ENCODE data around the gene BLTP3A.
"Not testable (repeated sequence)": the region's sequence is repeated elsewhere in the genome, so short reads cannot be mapped to it uniquely, and the experiment has no call there.

BLTP3A gene, protein sequence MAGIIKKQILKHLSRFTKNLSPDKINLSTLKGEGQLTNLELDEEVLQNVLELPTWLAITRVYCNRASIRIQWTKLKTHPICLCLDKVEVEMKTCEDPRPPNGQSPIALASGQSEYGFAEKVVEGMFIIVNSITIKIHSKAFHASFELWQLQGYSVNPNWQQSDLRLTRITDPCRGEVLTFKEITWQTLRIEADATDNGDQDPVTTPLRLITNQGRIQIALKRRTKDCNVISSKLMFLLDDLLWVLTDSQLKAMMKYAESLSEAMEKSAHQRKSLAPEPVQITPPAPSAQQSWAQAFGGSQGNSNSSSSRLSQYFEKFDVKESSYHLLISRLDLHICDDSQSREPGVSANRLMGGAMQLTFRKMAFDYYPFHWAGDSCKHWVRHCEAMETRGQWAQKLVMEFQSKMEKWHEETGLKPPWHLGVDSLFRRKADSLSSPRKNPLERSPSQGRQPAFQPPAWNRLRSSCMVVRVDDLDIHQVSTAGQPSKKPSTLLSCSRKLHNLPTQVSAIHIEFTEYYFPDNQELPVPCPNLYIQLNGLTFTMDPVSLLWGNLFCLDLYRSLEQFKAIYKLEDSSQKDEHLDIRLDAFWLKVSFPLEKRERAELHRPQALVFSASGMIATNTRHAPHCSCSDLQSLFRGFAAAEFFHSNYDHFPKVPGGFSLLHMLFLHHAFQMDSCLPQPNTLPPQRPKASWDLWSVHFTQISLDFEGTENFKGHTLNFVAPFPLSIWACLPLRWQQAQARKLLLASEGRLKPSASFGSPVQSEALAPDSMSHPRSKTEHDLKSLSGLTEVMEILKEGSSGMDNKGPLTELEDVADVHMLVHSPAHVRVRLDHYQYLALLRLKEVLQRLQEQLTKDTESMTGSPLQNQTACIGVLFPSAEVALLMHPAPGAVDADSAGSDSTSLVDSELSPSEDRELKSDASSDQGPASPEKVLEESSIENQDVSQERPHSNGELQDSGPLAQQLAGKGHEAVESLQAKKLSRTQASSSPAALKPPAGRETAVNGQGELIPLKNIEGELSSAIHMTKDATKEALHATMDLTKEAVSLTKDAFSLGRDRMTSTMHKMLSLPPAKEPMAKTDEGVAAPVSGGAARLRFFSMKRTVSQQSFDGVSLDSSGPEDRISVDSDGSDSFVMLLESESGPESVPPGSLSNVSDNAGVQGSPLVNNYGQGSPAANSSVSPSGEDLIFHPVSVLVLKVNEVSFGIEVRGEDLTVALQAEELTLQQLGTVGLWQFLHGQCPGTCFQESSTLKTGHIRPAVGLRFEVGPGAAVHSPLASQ (N-terminal part only)

DNA sequence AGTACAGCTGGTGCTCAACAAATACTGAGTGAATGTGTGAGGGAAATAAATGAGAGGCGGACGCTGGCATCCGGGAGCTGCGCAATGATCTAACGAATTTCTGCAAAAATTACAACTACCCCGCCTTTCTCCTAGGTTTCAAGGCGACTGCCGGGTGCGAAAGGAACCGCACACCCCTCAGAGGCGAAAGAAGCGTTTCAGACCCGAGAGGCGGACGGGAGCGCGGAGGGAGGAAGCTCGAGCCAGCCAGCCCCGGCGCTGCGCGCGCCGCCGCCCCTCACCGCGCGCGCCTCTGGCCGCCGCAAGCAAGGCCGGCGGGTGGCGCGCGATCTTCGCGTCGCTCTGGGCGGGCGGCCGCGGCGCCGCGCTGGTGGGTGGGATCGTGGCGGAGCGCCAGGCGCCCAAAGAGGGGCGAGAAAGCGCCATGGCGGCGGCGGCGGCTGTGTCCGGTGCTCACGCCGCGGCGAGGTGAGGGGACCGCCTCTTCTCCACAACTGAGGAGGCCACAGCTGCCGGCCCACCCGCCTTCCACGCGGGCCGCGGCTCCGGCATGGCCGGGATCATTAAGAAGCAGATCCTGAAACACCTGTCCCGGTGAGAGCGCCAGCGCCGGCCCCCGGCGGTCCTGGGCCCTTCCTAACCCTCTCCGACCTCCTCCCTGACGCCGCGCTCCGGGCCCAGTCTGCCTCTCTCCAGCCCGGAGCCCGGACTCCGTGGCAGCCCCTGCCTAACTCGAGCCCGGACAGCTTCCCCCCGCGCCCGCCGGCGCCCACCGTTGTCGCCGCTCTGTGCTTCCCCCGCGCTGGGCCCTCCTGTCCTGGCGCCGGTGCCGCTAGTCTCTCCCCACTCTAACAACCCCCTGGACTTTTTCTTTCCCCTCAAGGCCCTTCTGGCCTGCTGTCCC is at the start of gene BLTP3A:
BLTP3A (plus strand) TSS at position 383 of the 904 bp plus-strand sequence; CDS start at position 551, 168 bp downstream.
- Histone ChIP-seq H3K27ac (peak within 1 kb of the TSS; percentile 90 to 97 (median 94)), H3K9ac (peak within 1 kb of the TSS; percentile 92 to 98 (median 96)), H3K27me3 (no peaks in the 10 kb centered on the region), H3K4me2 (peak within 1 kb of the TSS; percentile 91 to 97 (median 95)), H3K4me3 (peak within 1 kb of the TSS; percentile 74 to 97 (median 93)), H3K4me1 (peaks cover 15 to 41% (median 24%) of the 10 kb centered on the region in 10 experiments), H3K9me3 (replicated peaks in 1 of 11) (peaks cover 0 to 10% (median 6%) of the 10 kb centered on the region in 11 experiments; a peak in 7 of 22 replicates), H3K36me3 (peaks cover 0 to 22% (median 4%) of the 10 kb centered on the region in 11 experiments; a peak in 3 of 22 replicates), H4K20me1 (peaks cover 0 to 37% (median 11%) of the 10 kb centered on the region in 11 experiments; a peak in 14 of 22 replicates)
- TF ChIP-seq Cebpa-rat (IDR thresholded peaks at IDR 0.05): no peak

DNA sequence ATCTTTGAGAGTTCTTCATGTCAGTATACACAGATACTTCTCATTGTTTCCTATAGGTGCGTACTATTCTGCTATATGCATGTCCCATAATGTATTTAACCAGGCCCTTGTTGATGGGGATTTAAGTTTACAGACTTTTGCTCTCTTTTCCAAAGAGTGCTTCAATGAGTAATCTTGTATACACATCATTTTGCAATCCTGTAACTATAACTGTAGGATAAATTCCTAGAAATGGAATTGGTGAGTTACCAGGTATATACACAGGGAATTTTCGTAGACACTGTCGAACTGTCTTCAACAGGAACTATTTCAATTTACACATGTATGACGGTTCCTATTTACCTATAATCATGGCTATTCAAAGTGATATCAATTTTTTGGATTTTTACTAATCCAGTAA is 49.8 kb upstream of the BLTP3A start:
- H3K36me3 ChIP-seq: no peaks in the 10 kb centered on the region
- no peaks in the 10 kb centered on the region for H4K20me1 ChIP-seq
- H3K4me2 ChIP-seq: no peak overlapping the region
- H3K4me3 ChIP-seq: no peak overlapping the region
- no peak overlapping the region for H3K27ac ChIP-seq
- H3K27me3 ChIP-seq: no peaks in the 10 kb centered on the region
- H3K9ac ChIP-seq: no peak overlapping the region
- H3K9me3 ChIP-seq (replicated peaks in 1 of 11): no peaks in the 10 kb centered on the region
- TF ChIP-seq Cebpa-rat (IDR thresholded peaks at IDR 0.05): no peak
- no peaks in the 10 kb centered on the region for H3K4me1 ChIP-seq

DNA sequence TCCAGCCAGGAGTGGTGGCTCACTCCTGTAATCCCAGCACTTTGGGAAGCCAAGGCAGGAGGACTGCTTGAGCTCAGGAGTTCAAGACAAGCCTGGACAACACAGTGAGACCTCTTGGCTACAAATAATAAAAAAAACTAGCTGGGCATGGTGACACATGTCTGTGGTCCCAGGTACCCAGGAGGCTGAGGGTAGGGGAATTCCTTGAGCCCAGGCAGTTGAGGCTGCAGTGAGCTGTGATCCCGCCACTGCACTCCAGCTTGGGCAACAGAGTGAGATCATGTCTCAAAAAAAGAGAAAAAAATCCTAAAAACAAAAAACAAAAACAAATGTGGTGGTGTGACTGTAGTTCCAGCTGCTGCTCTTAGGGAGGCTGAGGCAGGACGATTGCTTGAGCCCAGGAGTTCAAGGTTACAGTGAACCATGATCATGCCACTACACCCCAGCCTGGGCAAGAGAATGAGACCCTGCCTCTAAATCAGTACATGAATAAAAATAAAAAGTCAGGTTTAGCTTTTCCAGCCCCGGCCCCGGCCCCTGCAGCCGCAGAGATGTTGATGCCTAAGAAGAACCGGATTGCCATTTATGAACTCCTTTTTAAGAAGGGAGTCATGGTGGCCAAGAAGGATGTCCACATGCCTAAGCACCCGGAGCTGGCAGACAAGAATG is 48.1 kb upstream of the BLTP3A start:
- H3K27me3 ChIP-seq: no peaks in the 10 kb centered on the region
- no peak overlapping the region for H3K27ac ChIP-seq
- no peak for TF ChIP-seq Cebpa-rat (IDR thresholded peaks at IDR 0.05)
- no peak overlapping the region for H3K4me3 ChIP-seq
- no peaks in the 10 kb centered on the region for H3K4me1 ChIP-seq
- no peaks in the 10 kb centered on the region for H4K20me1 ChIP-seq
- H3K9me3 ChIP-seq (replicated peaks in 1 of 11): no peaks in the 10 kb centered on the region
- H3K36me3 ChIP-seq: no peaks in the 10 kb centered on the region
- H3K4me2 ChIP-seq: no peak overlapping the region
- H3K9ac ChIP-seq: no peak overlapping the region

DNA sequence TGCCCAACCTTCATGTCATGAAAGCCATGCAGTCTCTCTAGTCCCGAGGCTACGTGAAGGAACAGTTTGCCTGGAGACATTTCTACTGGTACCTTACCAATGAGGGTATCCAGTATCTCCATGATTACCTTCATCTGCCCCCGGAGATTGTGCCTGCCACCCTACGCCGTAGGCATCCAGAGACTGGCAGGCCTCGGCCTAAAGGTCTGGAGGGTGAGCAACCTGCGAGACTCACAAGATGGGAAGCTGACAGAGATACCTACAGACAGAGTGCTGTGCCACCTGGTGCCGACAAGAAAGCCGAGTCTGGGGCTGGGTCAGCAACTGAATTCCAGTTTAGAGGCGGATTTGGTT is 47.6 kb upstream of the BLTP3A start:
- not testable (repeated sequence) for H3K36me3 ChIP-seq; H3K4me3 ChIP-seq; H4K20me1 ChIP-seq; H3K9ac ChIP-seq; H3K27me3 ChIP-seq; H3K4me1 ChIP-seq; H3K9me3 ChIP-seq (replicated peaks in 1 of 11); H3K4me2 ChIP-seq; H3K27ac ChIP-seq

DNA sequence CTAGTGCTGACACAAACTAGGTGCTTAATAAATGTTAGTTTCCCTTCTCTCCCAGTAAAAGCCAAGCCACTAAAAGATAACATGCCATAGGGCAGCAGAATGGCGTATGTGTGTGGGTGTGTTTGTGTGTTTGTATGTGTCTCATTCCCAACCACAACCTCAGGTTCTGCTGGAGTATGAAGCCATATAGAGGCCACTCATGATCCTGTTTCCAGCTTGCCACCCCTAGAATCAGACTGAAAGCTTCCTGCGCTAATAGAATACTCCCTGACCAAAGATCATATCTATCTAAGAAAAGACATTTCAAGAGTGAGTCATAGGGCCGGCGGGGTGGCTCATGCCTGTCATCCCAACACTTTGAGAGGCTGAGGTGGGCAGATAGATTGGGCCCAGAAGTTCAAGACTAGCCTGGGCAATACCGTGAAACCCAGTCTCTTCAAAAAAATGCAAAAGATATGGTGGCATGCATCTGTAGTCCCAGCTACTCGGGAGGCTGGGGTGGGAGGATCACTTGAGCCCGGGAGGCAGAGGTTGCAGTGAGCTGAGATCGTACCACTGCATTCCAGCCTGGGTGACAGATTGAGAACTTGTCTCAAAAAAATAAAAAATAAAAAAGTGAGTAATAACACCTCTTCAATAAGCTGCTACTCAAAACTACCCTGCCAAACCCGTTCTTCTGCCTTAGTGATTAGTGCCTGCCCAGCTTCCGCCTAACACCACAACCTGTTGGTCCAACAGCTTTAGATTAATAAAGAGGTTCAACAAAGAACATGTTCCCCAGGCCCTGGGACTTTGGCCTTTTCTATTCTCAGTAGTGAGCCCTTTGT is 46.4 kb upstream of the BLTP3A start:
- Histone ChIP-seq H3K36me3 (no peaks in the 10 kb centered on the region), H3K27me3 (no peaks in the 10 kb centered on the region), H3K9ac (no peak overlapping the region), H3K4me3 (no peak overlapping the region), H3K4me1 (no peaks in the 10 kb centered on the region), H4K20me1 (no peaks in the 10 kb centered on the region), H3K27ac (no peak overlapping the region), H3K4me2 (no peak overlapping the region), H3K9me3 (replicated peaks in 1 of 11) (no peaks in the 10 kb centered on the region)
- no peak for TF ChIP-seq Cebpa-rat (IDR thresholded peaks at IDR 0.05)

DNA sequence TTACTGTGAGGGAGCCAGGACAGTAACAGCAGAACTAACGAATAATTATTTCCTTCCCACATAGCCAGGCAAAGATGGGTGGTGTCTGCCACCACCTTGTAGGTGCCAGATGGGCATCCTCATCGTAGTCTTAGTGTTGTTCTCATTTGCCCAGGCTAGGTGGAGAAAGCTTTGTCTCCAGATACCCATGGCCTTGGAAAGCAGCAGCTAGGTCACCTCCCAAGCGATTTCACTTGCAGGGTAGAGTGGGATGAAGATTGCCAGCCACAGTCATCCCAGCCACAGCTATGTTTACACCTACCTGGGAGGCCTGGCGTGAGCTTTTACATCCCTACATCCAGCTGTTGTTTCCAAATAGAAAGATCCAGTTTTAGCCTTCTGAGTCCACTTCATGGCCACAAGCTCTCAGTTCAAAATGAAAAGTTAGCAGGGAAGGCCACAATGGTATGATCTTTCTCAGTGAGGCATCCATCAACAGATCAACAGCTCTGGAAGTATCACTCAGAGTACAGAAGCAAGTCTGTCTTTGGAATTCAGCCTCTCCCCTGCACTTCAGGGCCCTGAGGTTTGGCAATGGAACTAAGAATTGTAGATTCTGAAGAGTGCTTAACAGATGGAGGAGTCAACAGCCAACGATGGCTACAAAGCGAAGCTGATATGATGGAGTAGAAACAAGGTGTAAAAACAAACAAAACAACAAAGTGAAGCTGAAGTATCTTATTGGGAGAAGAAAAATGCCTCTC is 45.6 kb upstream of the BLTP3A start:
- H3K27me3 ChIP-seq: no peaks in the 10 kb centered on the region
- H3K9me3 ChIP-seq (replicated peaks in 1 of 11): no peaks in the 10 kb centered on the region
- no peak for TF ChIP-seq Cebpa-rat (IDR thresholded peaks at IDR 0.05)
- H3K9ac ChIP-seq: no peak overlapping the region
- H3K36me3 ChIP-seq: no peaks in the 10 kb centered on the region
- H3K4me3 ChIP-seq: no peak overlapping the region
- no peaks in the 10 kb centered on the region for H4K20me1 ChIP-seq
- no peak overlapping the region for H3K27ac ChIP-seq
- H3K4me1 ChIP-seq: no peaks in the 10 kb centered on the region
- H3K4me2 ChIP-seq: no peak overlapping the region

DNA sequence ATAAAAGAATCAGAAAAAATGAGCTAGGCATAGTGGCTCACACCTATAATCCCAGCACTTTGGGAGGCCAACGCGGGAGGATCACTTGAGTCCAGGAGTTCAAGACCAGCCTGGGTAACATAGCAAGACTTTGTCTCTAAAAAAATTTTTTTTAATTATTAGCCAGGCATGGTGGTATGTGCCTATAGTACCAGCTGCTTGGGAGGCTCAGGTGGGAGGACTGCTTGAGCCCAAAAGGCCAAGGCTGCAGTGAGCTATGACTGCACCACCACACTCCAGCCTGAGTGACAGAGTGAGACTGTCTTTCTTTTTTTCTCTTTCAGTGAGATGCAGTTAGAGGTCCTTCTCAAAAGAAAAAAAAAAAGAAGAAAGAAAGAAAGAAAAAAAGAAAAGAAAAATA is 43.1 kb upstream of the BLTP3A start:
- Histone ChIP-seq H4K20me1 (no peaks in the 10 kb centered on the region), H3K36me3 (no peaks in the 10 kb centered on the region), H3K27ac (no peak overlapping the region), H3K4me1 (peaks cover 0 to 15% (median 10%) of the 10 kb centered on the region in 10 experiments; a peak in 11 of 20 replicates), H3K4me2 (no peak overlapping the region), H3K9ac (no peak overlapping the region), H3K9me3 (replicated peaks in 1 of 11) (no peaks in the 10 kb centered on the region), H3K27me3 (no peaks in the 10 kb centered on the region), H3K4me3 (no peak overlapping the region)
- no peak for TF ChIP-seq Cebpa-rat (IDR thresholded peaks at IDR 0.05)

DNA sequence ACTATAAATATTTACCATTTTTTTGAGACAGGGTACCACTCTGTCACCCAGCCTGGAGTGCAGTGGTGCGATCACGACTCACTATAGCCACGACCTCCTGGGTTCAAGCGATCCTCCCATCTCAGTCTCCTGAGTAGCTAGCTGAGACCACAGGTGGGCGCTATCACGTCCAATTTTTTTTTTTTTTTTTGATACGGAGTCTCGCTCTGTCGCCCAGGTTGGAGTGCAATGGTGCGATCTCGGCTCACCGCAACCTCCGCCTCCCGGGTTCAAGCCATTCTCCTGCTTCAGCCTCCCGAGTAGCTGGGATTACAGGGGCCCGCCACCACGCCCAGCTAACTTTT is 35.4 kb upstream of the BLTP3A start:
- H3K4me3 ChIP-seq: peak overlapping the region; percentile 77 to 85 (median 81)
- not testable (repeated sequence) for H3K27me3 ChIP-seq; H3K9me3 ChIP-seq (replicated peaks in 1 of 11)
- peaks cover 0 to 19% (median 3%) of the 10 kb centered on the region in 11 experiments; a peak in 7 of 22 replicates for H4K20me1 ChIP-seq
- H3K36me3 ChIP-seq: peaks cover 16 to 33% (median 26%) of the 10 kb centered on the region in 11 experiments
- H3K9ac ChIP-seq: peak overlapping the region; percentile 84 to 96 (median 91)
- H3K4me1 ChIP-seq: peaks cover 14 to 48% (median 26%) of the 10 kb centered on the region in 10 experiments
- H3K4me2 ChIP-seq: peak overlapping the region; percentile 62 to 99 (median 74)
- H3K27ac ChIP-seq: peak overlapping the region; percentile 86 to 97 (median 93)
